Limb (tissue), 2 donors: ENCODE measurements around the gene MAST1.

Experiments
- DNase-seq, 2 donors: peaks; one replicate each; pipeline ENCODE4 v3.0.0-alpha.2; 2016; ENCODE audit errors: extremely low spot score in 2 of 2

The MAST1 gene

GRCh38 chr19:12867120-12868099, 29.1 kb downstream of the MAST1 start:
- DNase-seq: peak; percentile 75 to 86

GRCh38 chr19:12868540-12869112, 30.3 kb downstream of the MAST1 start:
- no peak for DNase-seq

- no peak for DNase-seq
These were observed 33.4 kb downstream of the MAST1 start for GRCh38 chr19:12871681-12872080.

- DNase-seq: no peak
These were observed 33.9 kb downstream of the MAST1 start for GRCh38 chr19:12872255-12872654.

- DNase-seq: no peak
These were observed 34.9 kb downstream of the MAST1 start for GRCh38 chr19:12872941-12873890.

- DNase-seq: no peak
These were observed 35.8 kb downstream of the MAST1 start for GRCh38 chr19:12873891-12874745.

GRCh38 chr19:12875086-12875485, 36.8 kb downstream of the MAST1 start:
- no peak for DNase-seq

GRCh38 chr19:12880551-12881171, 42.3 kb downstream of the MAST1 start:
- no peak for DNase-seq

- DNase-seq: peak; percentile 85 to 88
These were observed 43.0 kb downstream of the MAST1 start, which contains the start of gene DNASE2 for GRCh38 chr19:12881172-12881808. DNASE2 (minus strand) TSS chr19:12881449; CDS start chr19:12881375, 74 bp downstream.

GRCh38 chr19:12882589-12882988, 44.3 kb downstream of the MAST1 start:
- DNase-seq: no peak

- no peak for DNase-seq
These were observed 45.9 kb downstream of the MAST1 start for GRCh38 chr19:12884202-12884601.

- no peak for DNase-seq
These were observed 46.3 kb downstream of the MAST1 start for GRCh38 chr19:12884627-12884925.

- DNase-seq: peak in 1 of 2 donors; percentile 68
These were observed 46.8 kb downstream of the MAST1 start for GRCh38 chr19:12884926-12885748.

GRCh38 chr19:12885749-12886650, 47.7 kb downstream of the MAST1 start:
- no peak for DNase-seq

- DNase-seq: no peak
These were observed 48.3 kb downstream of the MAST1 start for GRCh38 chr19:12886651-12886968.

- no peak for DNase-seq
These were observed 48.8 kb downstream of the MAST1 start, which contains the start of gene KLF1 for GRCh38 chr19:12886969-12887747. KLF1 (minus strand) TSS chr19:12887201; CDS start chr19:12887140, 61 bp downstream.

GRCh38 chr19:12888006-12888603, 49.8 kb downstream of the MAST1 start:
- DNase-seq: no peak
